Dendritic cell treated with granulocyte-macrophage colony-stimulating factor and Interleukin-4, amounts not matched to agents 40 ng/mL and 50 ng/mL, for 4 days (primary cell): ENCODE results near the gene PAPOLB.

Experiments used
- H3K27ac Mint-ChIP-seq: one replicate; pipeline ENCODE4 v1.8.0; 2022; ENCODE audit warnings: mild to moderate bottlenecking, mixed read lengths
- H3K27me3 Mint-ChIP-seq: one replicate; pipeline ENCODE4 v1.8.0; 2022; ENCODE audit warnings: mild to moderate bottlenecking, mixed read lengths
- H3K36me3 Mint-ChIP-seq: one replicate; pipeline ENCODE4 v1.8.0; 2022; ENCODE audit warnings: low read depth, mixed read lengths
- H3K4me1 Mint-ChIP-seq: one replicate; pipeline ENCODE4 v1.8.0; 2022; ENCODE audit warnings: low read depth, mixed read lengths
- H3K4me3 Mint-ChIP-seq: one replicate; pipeline ENCODE4 v1.8.0; 2022; ENCODE audit warnings: mild to moderate bottlenecking, moderate library complexity, mixed read lengths
- H3K9me3 Mint-ChIP-seq: one replicate; pipeline ENCODE4 v1.8.0; 2022; ENCODE audit warnings: mixed read lengths
- intact Hi-C: fragments of 100-400 bp; cut with micrococcal nuclease; formaldehyde crosslinking; loops from one replicate; pipeline ENCODE4 v1.15.0; 2022

Gene PAPOLB

DNA sequence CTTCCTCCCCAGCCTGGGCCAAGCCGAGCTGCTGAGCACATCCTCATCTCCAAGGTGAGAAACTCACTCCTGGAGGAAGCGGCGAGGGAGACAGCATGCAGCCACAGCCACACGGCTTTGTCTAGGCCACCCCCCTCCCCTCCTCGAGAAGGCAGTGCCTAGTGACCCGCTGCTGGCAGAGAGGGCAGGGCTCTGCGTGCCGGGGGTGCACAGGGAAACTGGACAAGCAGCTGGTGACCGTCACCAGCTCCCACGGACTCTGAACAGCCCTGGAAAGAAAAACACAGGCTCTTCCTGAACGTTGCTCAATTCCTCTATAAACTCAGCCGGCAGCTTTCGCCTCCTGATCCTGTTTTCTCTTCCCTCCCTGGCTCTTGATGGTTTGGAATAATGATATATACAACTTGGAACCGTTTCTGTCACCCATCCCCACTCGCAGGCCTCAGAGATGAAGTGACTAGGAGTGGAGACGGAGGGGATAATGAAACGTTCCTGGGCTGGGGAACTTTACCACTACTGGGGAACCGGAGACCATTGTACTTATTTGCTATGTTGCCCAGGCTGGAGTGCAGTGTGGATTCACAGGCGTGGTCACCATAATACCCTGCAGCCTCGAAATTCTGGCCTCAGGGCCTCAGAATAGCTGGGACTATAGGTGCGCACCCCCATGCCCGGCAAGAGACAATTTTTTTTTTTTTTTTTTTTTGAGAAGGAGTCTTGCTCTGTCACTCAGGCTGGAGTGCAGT lies 19.3 kb downstream of the PAPOLB start:
- no peaks in the 10 kb centered on the region for H3K36me3 Mint-ChIP-seq
- intact Hi-C loops = no loop called here
- H3K4me3 Mint-ChIP-seq = no peak overlapping the region
- H3K9me3 Mint-ChIP-seq = no peaks in the 10 kb centered on the region
- H3K27me3 Mint-ChIP-seq = peaks cover 39% of the 10 kb centered on the region
- no peak overlapping the region for H3K27ac Mint-ChIP-seq
- H3K4me1 Mint-ChIP-seq = peaks cover 10% of the 10 kb centered on the region

DNA sequence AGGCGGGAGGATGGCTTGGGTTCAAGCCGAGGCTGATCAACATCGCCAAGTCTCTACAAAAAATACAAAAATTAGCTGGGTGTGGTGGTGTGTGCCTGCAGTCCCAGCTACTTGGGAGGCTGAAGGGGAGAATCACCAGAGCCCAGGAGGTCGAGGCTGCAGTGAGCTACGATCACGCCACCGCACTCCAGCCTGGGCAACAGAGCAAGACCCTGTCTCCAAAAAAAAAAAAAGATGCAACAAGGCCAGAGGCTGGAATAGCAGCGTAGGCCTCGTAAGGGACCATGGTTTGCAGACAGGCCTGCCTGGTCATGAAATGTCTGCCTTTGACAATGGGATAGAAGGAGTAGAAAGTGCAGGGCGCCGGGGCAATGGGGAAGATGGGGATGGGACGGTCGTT lies 20.0 kb downstream of the PAPOLB start:
- Mint-ChIP-seq H3K9me3 (no peaks in the 10 kb centered on the region), H3K27me3 (peaks cover 40% of the 10 kb centered on the region), H3K4me1 (peaks cover 10% of the 10 kb centered on the region), H3K36me3 (no peaks in the 10 kb centered on the region), H3K27ac (no peak overlapping the region), H3K4me3 (no peak overlapping the region)
- intact Hi-C loops = no loop called here

DNA sequence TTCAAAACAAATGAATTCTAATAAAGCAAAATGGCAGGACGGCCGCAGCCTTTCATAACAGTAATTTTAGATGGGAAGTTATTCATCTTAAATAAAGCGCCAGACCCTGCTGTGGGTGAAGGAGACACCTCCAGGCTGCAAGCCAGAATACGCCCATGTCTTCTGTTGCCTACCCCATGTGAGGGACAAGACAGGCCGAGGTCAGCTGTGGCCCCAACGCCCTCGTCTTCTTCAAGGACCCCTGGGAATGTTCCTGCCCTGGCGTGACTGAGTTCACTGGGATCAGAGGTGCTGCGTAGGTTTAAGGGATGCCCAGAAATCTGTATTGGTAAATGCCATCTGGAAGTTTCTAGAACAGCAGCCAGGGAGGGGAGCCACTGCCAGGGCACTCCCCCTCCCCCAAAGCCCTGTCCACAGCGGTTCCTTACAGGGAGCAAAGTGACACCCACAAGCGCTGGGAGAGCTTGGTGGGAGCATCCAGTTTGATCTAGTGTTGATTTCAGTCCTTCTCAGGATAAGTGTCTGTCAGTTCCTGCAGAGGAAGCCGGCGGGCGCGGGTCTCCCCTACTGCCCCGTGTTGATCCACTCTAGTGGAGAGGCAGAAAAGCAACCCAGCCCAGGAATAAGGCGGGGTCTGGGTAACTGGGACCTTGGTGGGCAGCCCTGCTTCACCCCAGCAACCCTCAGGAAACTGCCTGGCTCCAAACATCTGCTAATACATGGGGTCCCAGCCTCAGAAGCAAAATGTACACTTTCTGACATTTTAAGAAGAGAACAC lies 20.6 kb downstream of the PAPOLB start:
- intact Hi-C loops = no loop called here

DNA sequence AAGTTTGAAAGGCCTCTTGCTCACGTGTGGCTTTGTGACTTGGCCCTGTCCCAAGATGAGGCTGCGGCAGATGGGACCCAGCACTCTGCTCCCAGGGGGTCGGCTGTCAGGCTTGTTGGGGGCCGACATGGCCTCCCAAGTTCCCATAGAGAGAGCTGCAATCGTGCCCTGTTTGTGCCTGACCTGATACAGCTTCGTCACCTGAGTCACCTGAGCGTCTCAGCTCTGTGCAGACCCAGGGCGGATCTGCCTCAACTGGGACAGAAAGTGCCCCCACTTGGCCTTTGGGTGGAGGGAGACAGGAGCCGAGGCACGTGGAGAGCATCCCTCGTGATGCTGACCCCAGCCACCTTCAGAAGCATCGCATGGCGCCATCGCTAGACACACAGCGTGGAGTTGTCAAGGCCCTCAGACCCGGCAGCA lies 21.7 kb downstream of the PAPOLB start:
- Mint-ChIP-seq H3K27me3 (peaks cover 23% of the 10 kb centered on the region), H3K27ac (no peak overlapping the region), H3K4me3 (no peak overlapping the region), H3K9me3 (no peaks in the 10 kb centered on the region), H3K4me1 (peaks cover 1% of the 10 kb centered on the region), H3K36me3 (no peaks in the 10 kb centered on the region)
- intact Hi-C loops = no loop called here

More for the DNA sequence above, 20.6 kb downstream of the PAPOLB start:
- no peak overlapping the region for H3K27ac Mint-ChIP-seq
- H3K9me3 Mint-ChIP-seq = no peaks in the 10 kb centered on the region
- H3K27me3 Mint-ChIP-seq = peaks cover 34% of the 10 kb centered on the region
- H3K36me3 Mint-ChIP-seq = no peaks in the 10 kb centered on the region
- H3K4me1 Mint-ChIP-seq = peaks cover 10% of the 10 kb centered on the region
- H3K4me3 Mint-ChIP-seq = no peak overlapping the region

DNA sequence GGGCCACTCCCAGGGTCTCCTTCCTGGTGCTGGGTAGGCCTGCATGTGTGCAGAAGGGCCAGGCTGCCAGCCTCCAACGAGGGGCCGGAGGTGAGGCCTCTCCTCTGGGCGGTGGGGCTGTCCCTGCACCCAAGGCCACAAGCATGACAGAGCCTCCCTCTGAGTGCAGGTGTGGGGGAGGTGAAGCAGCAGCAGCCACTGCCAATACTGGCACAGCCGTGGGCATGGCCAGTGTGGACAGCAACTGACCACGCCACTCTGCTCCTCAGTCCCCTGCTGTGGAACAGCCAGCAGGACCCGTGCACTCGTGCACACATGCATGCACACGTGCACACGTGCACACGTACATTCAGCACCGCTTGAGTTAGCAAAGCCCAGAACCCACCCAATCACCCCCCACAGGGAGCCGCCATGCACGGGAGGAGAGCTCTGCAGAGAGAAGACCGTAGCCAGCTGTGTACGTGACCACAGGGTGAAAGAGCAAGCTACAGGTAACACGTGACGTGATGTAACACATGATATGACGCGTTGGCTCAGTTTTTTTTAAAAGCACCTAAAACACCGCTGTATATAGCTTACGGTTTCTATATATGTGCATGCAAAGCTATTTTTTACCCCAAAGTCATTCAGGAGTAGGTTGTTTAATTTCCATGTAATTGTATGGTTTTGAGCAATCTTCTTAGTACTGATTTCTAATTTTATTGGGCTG lies 23.1 kb downstream of the PAPOLB start:
- intact Hi-C loops = no loop called here
- H3K27me3 Mint-ChIP-seq = peaks cover 14% of the 10 kb centered on the region
- H3K36me3 Mint-ChIP-seq = no peaks in the 10 kb centered on the region
- H3K4me3 Mint-ChIP-seq = no peak overlapping the region
- H3K9me3 Mint-ChIP-seq = no peaks in the 10 kb centered on the region
- no peak overlapping the region for H3K27ac Mint-ChIP-seq
- no peaks in the 10 kb centered on the region for H3K4me1 Mint-ChIP-seq

DNA sequence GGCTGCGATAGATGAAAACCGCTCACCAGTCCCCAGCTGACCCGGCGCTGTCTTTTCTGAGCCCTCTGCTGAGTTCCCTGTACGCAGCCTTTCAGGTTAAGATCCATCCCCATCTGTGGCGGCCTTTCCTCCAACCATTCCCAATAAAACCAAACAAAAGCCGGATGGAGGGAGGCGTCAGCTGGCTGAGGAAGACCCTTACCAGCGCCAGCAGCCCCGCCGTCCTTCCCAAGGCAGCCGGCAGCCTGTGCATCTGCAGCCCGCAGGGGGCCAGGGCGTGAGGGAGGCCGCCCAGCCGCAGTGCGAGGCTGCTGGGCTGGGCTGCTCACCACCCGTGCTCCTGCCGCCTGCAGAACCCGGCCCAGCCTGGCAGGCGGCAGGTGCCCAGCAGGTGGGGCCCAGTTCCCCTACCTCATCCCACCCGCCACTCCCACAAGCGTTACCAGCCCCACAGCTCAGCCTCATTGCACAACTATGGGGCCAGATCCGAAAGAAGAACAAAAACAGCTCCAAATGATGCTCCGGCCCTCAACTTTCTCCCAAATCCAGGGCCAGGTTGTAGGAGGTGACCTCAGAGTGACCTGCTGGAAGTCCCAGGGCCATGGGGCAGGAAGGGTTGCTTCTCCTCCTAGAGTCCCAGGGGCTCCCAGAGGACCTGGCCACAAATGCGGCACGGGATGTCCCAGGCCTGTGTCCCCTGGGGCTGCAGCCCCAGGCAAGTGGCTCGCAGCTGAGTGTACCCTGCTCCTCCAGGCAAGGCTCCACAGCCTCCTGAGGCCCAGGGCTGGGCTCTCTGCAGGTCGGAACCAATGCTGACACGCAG lies 23.8 kb downstream of the PAPOLB start:
- Mint-ChIP-seq H3K36me3 (no peaks in the 10 kb centered on the region), H3K4me3 (no peak overlapping the region), H3K27ac (no peak overlapping the region), H3K4me1 (no peaks in the 10 kb centered on the region), H3K9me3 (no peaks in the 10 kb centered on the region), H3K27me3 (peaks cover 12% of the 10 kb centered on the region)
- intact Hi-C loops = no loop called here

DNA sequence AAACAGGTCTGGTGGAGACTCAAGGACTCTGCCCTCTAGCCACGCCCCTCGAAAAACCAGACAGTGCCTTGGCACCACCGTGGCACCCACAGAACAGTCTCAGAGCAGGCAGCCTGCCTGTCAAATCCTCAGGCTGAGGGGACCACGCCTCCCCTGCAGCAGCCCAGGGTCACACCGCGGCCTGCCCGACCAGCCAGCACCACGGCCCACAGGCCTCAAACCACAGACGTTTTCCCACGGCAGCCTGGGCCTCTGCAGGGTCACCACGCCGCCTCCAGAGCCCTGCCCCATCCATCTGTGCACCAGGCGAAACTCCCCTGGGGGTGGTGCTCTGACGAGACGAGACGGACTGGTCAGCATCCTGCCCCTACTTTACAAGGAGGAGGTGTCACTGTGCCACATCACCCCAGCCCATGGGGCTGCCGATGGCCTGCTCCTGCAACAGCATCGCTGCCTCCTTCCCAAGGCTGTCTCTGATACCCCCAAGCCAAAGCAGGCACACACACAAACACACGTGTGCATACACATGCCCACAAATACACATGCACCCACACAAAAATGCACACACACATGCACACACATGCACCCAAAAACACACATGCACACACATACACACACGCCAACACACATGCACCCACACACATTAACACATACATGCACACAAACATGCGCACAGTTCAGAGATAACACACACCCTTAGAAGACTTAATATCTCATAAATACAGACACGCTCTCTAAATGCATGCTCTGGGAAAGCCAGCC lies 24.6 kb downstream of the PAPOLB start:
- Mint-ChIP-seq H3K9me3 (no peaks in the 10 kb centered on the region), H3K36me3 (no peaks in the 10 kb centered on the region), H3K4me1 (no peaks in the 10 kb centered on the region), H3K27ac (no peak overlapping the region), H3K27me3 (peaks cover 10% of the 10 kb centered on the region), H3K4me3 (no peak overlapping the region)
- intact Hi-C loops = no loop called here

DNA sequence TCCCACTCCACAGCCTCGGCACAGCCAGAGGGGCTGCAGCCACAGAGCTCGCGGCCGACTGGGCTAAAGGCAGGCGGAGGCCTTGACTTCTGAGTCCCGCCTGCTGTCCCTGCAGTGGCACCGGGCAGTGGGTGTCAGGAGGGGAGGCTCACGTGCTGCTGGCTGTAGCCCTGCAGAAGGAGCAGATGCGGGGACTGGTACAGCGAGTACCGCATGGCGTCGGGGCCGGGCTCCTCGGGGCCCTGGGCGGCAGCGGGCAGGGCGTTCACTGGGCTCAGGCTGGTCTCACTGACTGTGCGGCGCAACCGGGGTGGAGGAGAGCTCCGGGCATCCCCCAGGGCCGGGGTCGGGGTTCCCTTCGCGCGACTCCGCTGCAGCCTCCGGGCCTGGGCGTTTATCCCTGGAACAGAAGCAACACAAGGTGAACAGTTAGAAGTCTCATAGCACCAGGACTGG lies 25.6 kb downstream of the PAPOLB start:
- Mint-ChIP-seq H3K36me3 (no peaks in the 10 kb centered on the region), H3K9me3 (no peaks in the 10 kb centered on the region), H3K27ac (no peak overlapping the region), H3K27me3 (peaks cover 5% of the 10 kb centered on the region), H3K4me1 (no peaks in the 10 kb centered on the region), H3K4me3 (no peak overlapping the region)
- intact Hi-C loops = no loop called here

DNA sequence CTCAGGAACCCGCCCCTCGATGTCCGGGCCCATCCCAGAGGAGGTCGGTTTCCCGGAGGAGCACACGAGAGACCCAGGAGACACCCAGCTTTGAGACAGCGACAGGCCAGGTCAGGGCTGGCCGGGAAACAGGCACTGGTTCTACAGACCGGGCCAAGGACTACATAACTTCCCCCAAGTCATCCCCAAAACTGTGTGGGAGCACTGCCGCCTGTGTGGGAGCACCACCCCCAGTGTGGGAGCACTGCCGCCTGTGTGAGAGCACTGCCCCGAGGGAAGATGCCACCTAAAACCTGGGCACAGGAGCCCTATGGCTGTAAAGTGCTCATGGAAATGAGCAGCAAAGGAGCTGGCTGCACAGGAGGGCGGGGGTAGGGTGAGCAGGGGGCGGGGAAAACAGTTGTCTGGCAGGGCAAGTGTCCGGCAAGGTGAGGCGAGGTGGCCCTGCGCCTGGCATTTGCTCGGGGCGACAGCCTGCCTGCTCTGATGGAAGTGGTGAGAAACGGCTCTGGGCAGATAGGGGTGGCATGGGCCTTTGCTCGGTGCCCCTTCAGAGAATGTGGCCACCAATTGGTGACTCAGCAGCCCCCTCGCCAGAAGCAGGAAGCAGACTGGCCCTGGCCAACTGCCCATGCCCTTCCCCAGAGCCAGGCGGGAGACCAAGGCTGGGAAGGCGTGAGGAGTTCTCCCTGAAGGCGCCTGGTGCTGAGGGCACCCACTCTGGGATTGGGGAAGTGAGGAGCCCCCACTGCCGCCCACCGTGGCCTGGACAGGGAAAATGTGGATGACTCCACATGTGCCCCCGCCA lies 26.2 kb downstream of the PAPOLB start:
- intact Hi-C loops = no loop called here
- no peaks in the 10 kb centered on the region for H3K4me1 Mint-ChIP-seq
- no peaks in the 10 kb centered on the region for H3K9me3 Mint-ChIP-seq
- peaks cover 5% of the 10 kb centered on the region for H3K27me3 Mint-ChIP-seq
- H3K4me3 Mint-ChIP-seq = no peak overlapping the region
- H3K36me3 Mint-ChIP-seq = no peaks in the 10 kb centered on the region
- H3K27ac Mint-ChIP-seq = no peak overlapping the region

DNA sequence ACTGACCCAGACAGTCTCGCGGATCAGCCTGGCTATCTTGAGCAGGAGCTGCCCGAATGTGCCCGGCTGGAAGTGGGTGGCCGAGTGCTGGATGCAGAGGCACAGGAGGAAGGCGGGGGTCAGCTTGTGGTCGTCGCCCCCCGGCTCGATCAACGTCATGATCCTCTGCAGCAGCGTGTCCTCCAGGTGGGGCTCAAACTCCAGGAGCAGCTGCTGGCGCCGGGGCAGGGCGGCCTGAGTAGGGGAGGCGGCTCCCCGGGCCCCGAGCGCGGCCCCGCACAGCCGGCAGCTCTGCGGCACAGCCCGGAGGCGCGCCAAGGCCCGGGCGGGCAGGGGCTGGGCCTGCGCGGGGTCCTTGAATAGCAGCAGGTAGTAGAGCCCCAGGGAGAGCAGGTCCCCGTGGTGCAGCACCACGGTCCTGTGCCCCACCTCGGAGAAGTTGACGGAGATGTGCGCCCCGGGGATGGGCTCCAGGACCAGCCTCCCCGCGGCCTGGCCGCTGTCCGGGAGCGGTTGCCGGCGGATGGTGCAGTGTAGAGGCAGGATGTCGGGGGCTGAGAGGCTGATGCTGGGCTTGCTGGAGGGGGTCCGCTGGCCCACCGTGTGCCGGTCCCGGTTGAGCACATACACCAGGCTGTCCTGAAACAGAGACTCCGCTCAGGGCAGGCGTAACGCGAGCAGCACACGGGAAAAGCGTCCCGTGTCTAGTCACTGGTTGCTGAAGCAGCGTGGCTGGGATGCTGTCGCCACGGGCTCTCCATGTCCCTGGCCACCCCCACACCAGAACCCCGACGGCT lies 27.0 kb downstream of the PAPOLB start:
- intact Hi-C loops = no loop called here
- peaks cover 5% of the 10 kb centered on the region for H3K27me3 Mint-ChIP-seq
- no peaks in the 10 kb centered on the region for H3K36me3 Mint-ChIP-seq
- H3K4me3 Mint-ChIP-seq = no peak overlapping the region
- no peaks in the 10 kb centered on the region for H3K4me1 Mint-ChIP-seq
- H3K27ac Mint-ChIP-seq = no peak overlapping the region
- H3K9me3 Mint-ChIP-seq = no peaks in the 10 kb centered on the region

DNA sequence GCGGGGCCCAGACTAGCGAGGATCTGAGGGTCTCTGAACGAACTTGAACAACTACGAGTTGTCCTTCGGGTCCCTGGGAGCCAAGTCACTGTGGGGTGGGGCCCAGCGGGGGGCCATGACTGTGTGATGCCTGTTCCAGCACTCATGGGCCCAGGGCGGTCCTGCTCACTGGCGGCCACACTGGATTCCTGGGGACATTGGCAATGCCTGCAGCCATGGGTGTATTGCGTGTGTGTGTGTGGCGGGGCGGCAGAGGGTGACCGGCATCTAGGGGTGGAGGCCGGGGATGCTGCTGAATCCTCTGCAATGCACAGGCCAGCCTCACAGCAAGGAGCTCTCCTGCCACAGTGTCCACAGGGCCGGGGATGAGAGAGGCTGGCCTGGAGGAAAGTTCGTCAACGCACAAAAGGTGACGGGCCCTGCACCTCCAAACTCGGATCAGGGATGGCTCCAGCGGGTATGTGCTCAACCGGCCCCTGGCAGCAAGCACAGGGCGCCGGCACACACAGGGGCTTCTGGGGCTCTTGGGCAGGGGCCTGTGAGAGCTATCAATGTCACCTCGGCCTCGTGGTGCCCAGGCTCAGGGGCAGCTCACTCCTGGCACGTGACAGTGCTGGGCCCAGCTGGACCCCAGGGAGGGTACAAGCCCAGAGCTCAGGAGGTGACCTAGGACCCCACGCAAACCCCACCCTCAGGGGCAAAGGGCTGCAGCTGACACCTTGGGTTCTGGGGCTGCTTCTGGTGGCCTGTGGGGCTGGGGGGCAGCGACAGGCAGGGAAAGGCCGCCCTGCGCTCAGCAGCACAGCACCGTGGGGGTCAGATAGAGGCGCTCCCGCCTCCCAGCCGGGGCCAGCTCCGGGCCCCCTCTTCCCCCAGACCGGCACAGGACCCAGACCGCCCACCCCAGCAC lies 27.9 kb downstream of the PAPOLB start:
- Mint-ChIP-seq H3K9me3 (no peaks in the 10 kb centered on the region), H3K27ac (no peak overlapping the region), H3K27me3 (peaks cover 5% of the 10 kb centered on the region), H3K4me1 (no peaks in the 10 kb centered on the region), H3K36me3 (no peaks in the 10 kb centered on the region), H3K4me3 (no peak overlapping the region)
- intact Hi-C loops = no loop called here
